Renal cortex interstitium (tissue), 11 donors: ENCODE results near the gene ST6GAL1. TPM values are rescaled to one million over a fixed set of nuclear protein-coding genes. Genes with fewer than 3 reads are reported as not detected.

Experiments
- DNase-seq, 11 donors: peaks; one replicate each; pipeline ENCODE4 v3.0.0-alpha.2; 2013; ENCODE audit warnings: low read depth in 9 of 11, low spot score in 4 of 11; ENCODE audit errors: extremely low read depth in 1 of 11
- polyA plus RNA-seq, 3 donors: library from polyadenylated mRNA; unstranded; fragments of 120-200 nt; gene quantifications; one replicate each; pipeline ENCODE4 v1.2.1, GENCODE V29; 2013; ENCODE audit not compliant: insufficient read length in 3 of 3

The ST6GAL1 gene
- polyA plus RNA-seq, 3 donors, result 63.1 to 125 (median 86.6) TPM

GRCh38 chr3:187079090-187080022, 149.0 kb downstream of the ST6GAL1 start:
- no peak for DNase-seq

- no peak for DNase-seq
Measured at GRCh38 chr3:187080799-187081450, 150.6 kb downstream of the ST6GAL1 start.

GRCh38 chr3:187082758-187083375, 152.5 kb downstream of the ST6GAL1 start:
- no peak for DNase-seq

- DNase-seq, result no peak
Measured at GRCh38 chr3:187084126-187084525, 153.8 kb downstream of the ST6GAL1 start.

- no peak for DNase-seq
Measured at GRCh38 chr3:187084580-187084979, 154.3 kb downstream of the ST6GAL1 start.

- DNase-seq, result no peak
Measured at GRCh38 chr3:187085021-187085666, 154.8 kb downstream of the ST6GAL1 start.

GRCh38 chr3:187085933-187086332, 155.6 kb downstream of the ST6GAL1 start:
- no peak for DNase-seq

- no peak for DNase-seq
Measured at GRCh38 chr3:187086831-187087230, 156.5 kb downstream of the ST6GAL1 start.

GRCh38 chr3:187088701-187089100, 158.4 kb downstream of the ST6GAL1 start:
- no peak for DNase-seq

- DNase-seq, result no peak
Measured at GRCh38 chr3:187093320-187093719, 163.0 kb downstream of the ST6GAL1 start.

- DNase-seq, result no peak
Measured at GRCh38 chr3:187098923-187099512, 168.7 kb downstream of the ST6GAL1 start.

- peak; percentile 20 to 67 (median 34) for DNase-seq
Measured at GRCh38 chr3:187101184-187102072, 171.1 kb downstream of the ST6GAL1 start.

GRCh38 chr3:187102073-187102634, 171.8 kb downstream of the ST6GAL1 start:
- DNase-seq, result no peak

GRCh38 chr3:187103251-187103650, 172.9 kb downstream of the ST6GAL1 start:
- DNase-seq, result no peak

- no peak for DNase-seq
Measured at GRCh38 chr3:187104342-187104741, 174.0 kb downstream of the ST6GAL1 start.

- DNase-seq, result no peak
Measured at GRCh38 chr3:187104933-187105332, 174.6 kb downstream of the ST6GAL1 start.

GRCh38 chr3:187105700-187106099, 175.4 kb downstream of the ST6GAL1 start:
- DNase-seq, result no peak

GRCh38 chr3:187107989-187108388, 177.7 kb downstream of the ST6GAL1 start:
- no peak for DNase-seq
